Endothelial cell of umbilical vein (primary cell): ENCODE measurements around the gene SRPK2. TPM values are rescaled to one million over a fixed set of nuclear protein-coding genes. Genes with fewer than 3 reads are reported as not detected.

Source experiments
- BruUV-seq: library from RNA; stranded (reverse); fragments of 400-500 nt; replicated peaks from 2 replicates; lab custom pipeline; 2021; lab: Mats Ljungman, UMichigan
- CTCF ChIA-PET: fragments of 300-600, 350-600 bp; sonication (Branson Sonifier 250); formaldehyde crosslinking; loops from one replicate; lab custom pipeline; 2021; ENCODE audit warnings: antibody characterized with exemption, inconsistent platforms; lab: Charles Lee
- POLR2A ChIA-PET: fragments of 300-600, 350-600 bp; sonication (Branson Sonifier 250); formaldehyde crosslinking; loops from one replicate; lab custom pipeline; 2021; ENCODE audit warnings: antibody characterized with exemption, inconsistent platforms; lab: Charles Lee
- DNase-seq: peaks from one replicate; pipeline ENCODE4 v3.0.0-alpha.2; 2011; ENCODE audit warnings: low read depth, low spot score
- FAIRE-seq: peaks from 2 replicates; lab custom pipeline; 2011; peaks lifted over from hg19 to GRCh38; lab: Jason Lieb, UNC
- H2AFZ ChIP-seq: 2 replicates; pipeline ENCODE4 v1.6.0; 2012; ENCODE audit warnings: low read depth, low read length, control low read depth, inconsistent platforms
- H3K27ac ChIP-seq: 2 replicates; pipeline ENCODE4 v1.5.1; 2011; ENCODE audit warnings: low read depth, mild to moderate bottlenecking, control low read depth, low read length, moderate library complexity; ENCODE audit not compliant: insufficient read depth
- H3K27me3 ChIP-seq, 2 experiments: 2 replicates each; pipeline versions ENCODE4 v1.6.0 to v1.6.1; 2011; ENCODE audit warnings: low read length in 2 of 2, mixed read lengths in 1 of 2; ENCODE audit not compliant: control insufficient read depth in 2 of 2, insufficient read depth in 2 of 2
- H3K36me3 ChIP-seq, 2 experiments: 2 replicates in 1 of 2; 3 replicates in 1 of 2; pipeline ENCODE4 v1.5.1; 2011; ENCODE audit warnings: low read length in 2 of 2, mild to moderate bottlenecking in 1 of 2, moderate library complexity in 1 of 2; ENCODE audit not compliant: control insufficient read depth in 2 of 2, insufficient read depth in 2 of 2; ENCODE audit errors: extremely low read depth in 1 of 2
- H3K4me1 ChIP-seq: 3 replicates; pipeline ENCODE4 v1.5.1; 2011; ENCODE audit warnings: mild to moderate bottlenecking, low read length; ENCODE audit not compliant: control insufficient read depth, insufficient read depth; ENCODE audit errors: extremely low read depth
- H3K4me2 ChIP-seq: 2 replicates; pipeline ENCODE4 v1.6.1; 2011; ENCODE audit warnings: low read length, control low read depth, mixed read lengths; ENCODE audit not compliant: insufficient read depth
- H3K4me3 ChIP-seq, 3 experiments: fragments of 200-600 bp in 1 of 3; sonication (generic), shearing (Covaris generic) in 1 of 3; replicated peaks in 1 of 3; 2 replicates each; pipeline ENCODE4 v1.5.1; 2011 to 2016; ENCODE audit warnings: control low read depth in 3 of 3, low read length in 3 of 3, mild to moderate bottlenecking in 2 of 3, inconsistent platforms in 1 of 3, low read depth in 1 of 3, moderate library complexity in 1 of 3; ENCODE audit not compliant: insufficient read depth in 1 of 3
- H3K79me2 ChIP-seq: 2 replicates; pipeline ENCODE4 v1.6.0; 2012; ENCODE audit warnings: low read length, inconsistent platforms; ENCODE audit not compliant: control insufficient read depth, insufficient read depth
- H3K9ac ChIP-seq: replicated peaks from 2 replicates; pipeline ENCODE3; 2011; ENCODE audit warnings: low read length, control low read depth; ENCODE audit not compliant: insufficient read depth; ENCODE audit errors: extremely low read depth
- H3K9me1 ChIP-seq: replicated peaks from 3 replicates; pipeline ENCODE4 v1.6.0; 2011; ENCODE audit warnings: mild to moderate bottlenecking, low read length; ENCODE audit not compliant: control insufficient read depth, insufficient read depth; ENCODE audit errors: extremely low read depth
- H3K9me3 ChIP-seq: replicated peaks from 2 replicates; pipeline ENCODE4 v1.5.1; 2012; ENCODE audit warnings: low read length, inconsistent platforms; ENCODE audit not compliant: control insufficient read depth, insufficient read depth
- H4K20me1 ChIP-seq: replicated peaks from 2 replicates; pipeline ENCODE3; 2011; ENCODE audit warnings: mild to moderate bottlenecking, low read length; ENCODE audit not compliant: control insufficient read depth, insufficient read depth; ENCODE audit errors: extremely low read depth
- CTCF ChIP-seq, 2 donors: IDR thresholded peaks; 1 replicate in 1 of 2; 2 replicates in 1 of 2; pipeline ENCODE4 v1.5.1; 2011; ENCODE audit warnings: low read length in 2 of 2, mild to moderate bottlenecking in 2 of 2, moderate library complexity in 2 of 2, control low read depth in 1 of 2, inconsistent platforms in 1 of 2, low read depth in 1 of 2; ENCODE audit not compliant: insufficient read depth in 1 of 2; ENCODE audit errors: extremely low read depth in 1 of 2
- FOS ChIP-seq: IDR thresholded peaks from 2 replicates; pipeline ENCODE4 v1.6.1; 2011; ENCODE audit warnings: mild to moderate bottlenecking, low read length, moderate library complexity, borderline replicate concordance; ENCODE audit not compliant: insufficient read depth
- GATA2 ChIP-seq: IDR thresholded peaks from 2 replicates; pipeline ENCODE4 v1.7.0; 2011; ENCODE audit warnings: low read depth, mild to moderate bottlenecking, moderate library complexity, mixed read lengths, low read length; ENCODE audit not compliant: insufficient read length, insufficient read depth
- JUN ChIP-seq: IDR thresholded peaks from 2 replicates; pipeline ENCODE4 v1.6.1; 2011; ENCODE audit warnings: borderline replicate concordance, low read depth; ENCODE audit not compliant: insufficient read length, insufficient read depth
- MAX ChIP-seq: IDR thresholded peaks from 2 replicates; pipeline ENCODE4 v1.6.1; 2011; ENCODE audit not compliant: insufficient read depth, insufficient read length
- POLR2AphosphoS5 ChIP-seq: IDR thresholded peaks from 2 replicates; pipeline ENCODE4 v1.6.1; 2012; ENCODE audit warnings: low read depth, mild to moderate bottlenecking, control low read depth, low read length, moderate library complexity; ENCODE audit not compliant: insufficient read depth
- dilution Hi-C: fragments of 300-500 bp; cut with MboI; formaldehyde crosslinking; loops from one replicate; pipeline ENCODE4 v1.15.0; 2019; ENCODE audit warnings: low sequenced_read_pairs; ENCODE audit not compliant: extremely low pct_ligation_motif_present
- intact Hi-C: fragments of 100-400 bp; cut with micrococcal nuclease; formaldehyde crosslinking; loops from one replicate; pipeline ENCODE4 v1.10.0; 2022
- polyA plus RNA-seq, 4 experiments: library from polyadenylated mRNA; depleted of rRNA in 3 of 4; stranded (reverse) in 3 of 4; unstranded in 1 of 4; fragments of >200 nt; gene quantifications; 2 replicates each; pipeline versions ENCODE4 v1.2.1 to v1.2.3, GENCODE V29; 2011 to 2012; ENCODE audit warnings: missing spikeins in 1 of 4
- total RNA-seq: library from RNA; stranded (reverse); gene quantifications from 2 replicates; pipeline ENCODE4 v1.2.3, GENCODE V29; 2021

The SRPK2 gene
- total and polyA plus RNA-seq, 2 donors (not counting 3 experiments of a cell fraction or from before 2014, with no cell fraction given), result 13.4 to 55.2 TPM

GRCh38 chr7:105126436-105126975 is 262.2 kb downstream of the SRPK2 start:
- CTCF ChIA-PET, result no interaction called here

More at GRCh38 chr7:105126436-105126975, 262.2 kb downstream of the SRPK2 start:
- Histone ChIP-seq H3K27me3 (no peaks in the 10 kb centered on the region), H2AFZ (no peak overlapping the region), H4K20me1 (no peaks in the 10 kb centered on the region), H3K4me3 (no peak overlapping the region), H3K36me3 (peaks cover 0 to 11% of the 10 kb centered on the region in 2 experiments), H3K9ac (no peak overlapping the region), H3K9me3 (no peaks in the 10 kb centered on the region), H3K4me1 (no peaks in the 10 kb centered on the region), H3K79me2 (no peaks in the 10 kb centered on the region), H3K9me1 (no peaks in the 10 kb centered on the region), H3K27ac (no peak overlapping the region), H3K4me2 (no peak overlapping the region)
- BruUV-seq, result no TSS peak
- FAIRE-seq (no peak), DNase-seq (no peak)
- POLR2A ChIA-PET, result no interaction called here
- TF ChIP-seq MAX (no peak), CTCF (IDR thresholded peaks at IDR 0.05; ENCODE audit: extremely low read depth in 1 of 2, insufficient read depth in 1 of 2, low read depth in 1 of 2, low read length in 2 of 2) (no peak), FOS (no peak), GATA2 (no peak), POLR2AphosphoS5 (no peak), JUN (no peak)
- dilution Hi-C loops (no loop called here), intact Hi-C loops (no loop called here)
